Trophoblast cell (in vitro differentiated cells and primary cell): ENCODE measurements around the gene HOXA9.

Experiments used
- DNase-seq, 2 donors: peaks; one replicate each; pipeline ENCODE4 v3.0.0-alpha.2; 2016
- H2AFZ ChIP-seq: 2 replicates; pipeline ENCODE4 v1.6.1; 2013; ENCODE audit warnings: low read length, moderate library complexity, mild to moderate bottlenecking; ENCODE audit not compliant: insufficient read depth, poor library complexity
- H2AK5ac ChIP-seq: 2 replicates; pipeline ENCODE4 v1.6.1; 2013; ENCODE audit warnings: mild to moderate bottlenecking, low read length
- H2BK120ac ChIP-seq: 2 replicates; pipeline ENCODE4 v1.6.1; 2013; ENCODE audit warnings: low read length, mild to moderate bottlenecking, moderate library complexity; ENCODE audit not compliant: insufficient read depth, poor library complexity
- H2BK12ac ChIP-seq: 2 replicates; pipeline ENCODE4 v1.6.1; 2013; ENCODE audit warnings: mild to moderate bottlenecking, low read length, moderate library complexity
- H2BK5ac ChIP-seq: 2 replicates; pipeline ENCODE4 v1.6.1; 2013; ENCODE audit warnings: low read length, low read depth, moderate library complexity, mild to moderate bottlenecking; ENCODE audit not compliant: poor library complexity
- H3K14ac ChIP-seq: 2 replicates; pipeline ENCODE4 v1.6.1; 2013; ENCODE audit warnings: mild to moderate bottlenecking, low read length
- H3K18ac ChIP-seq: 2 replicates; pipeline ENCODE4 v1.6.1; 2013; ENCODE audit warnings: mild to moderate bottlenecking, low read length
- H3K23ac ChIP-seq: 2 replicates; pipeline ENCODE4 v1.6.1; 2013; ENCODE audit warnings: low read length
- H3K27ac ChIP-seq: 2 replicates; pipeline ENCODE4 v1.5.1; 2013; ENCODE audit warnings: low read depth, mild to moderate bottlenecking, inconsistent platforms, low read length, moderate library complexity
- H3K27me3 ChIP-seq: 2 replicates; pipeline ENCODE4 v1.6.1; 2013; ENCODE audit warnings: inconsistent platforms, mild to moderate bottlenecking, low read length, moderate library complexity; ENCODE audit not compliant: insufficient read depth
- H3K36me3 ChIP-seq, 2 experiments: 1 replicate in 1 of 2; 2 replicates in 1 of 2; pipeline ENCODE4 v1.6.1; 2013; ENCODE audit warnings: low read length in 2 of 2, mild to moderate bottlenecking in 2 of 2, moderate library complexity in 1 of 2; ENCODE audit not compliant: insufficient read depth in 2 of 2, control insufficient read depth in 1 of 2
- H3K4ac ChIP-seq: 2 replicates; pipeline ENCODE4 v1.6.1; 2013; ENCODE audit warnings: low read depth, mild to moderate bottlenecking, low read length, moderate library complexity
- H3K4me1 ChIP-seq, 2 experiments: 1 replicate in 1 of 2; 2 replicates in 1 of 2; pipeline ENCODE4 v1.6.1; 2013; ENCODE audit warnings: low read length in 2 of 2, mild to moderate bottlenecking in 2 of 2, moderate library complexity in 1 of 2; ENCODE audit not compliant: insufficient read depth in 2 of 2, control insufficient read depth in 1 of 2
- H3K4me2 ChIP-seq: 2 replicates; pipeline ENCODE4 v1.6.1; 2013; ENCODE audit warnings: inconsistent platforms, mild to moderate bottlenecking, low read length, moderate library complexity
- H3K4me3 ChIP-seq: 2 replicates; pipeline ENCODE4 v1.5.1; 2013; ENCODE audit warnings: mild to moderate bottlenecking, low read depth, low read length, inconsistent platforms
- H3K79me1 ChIP-seq: one replicate; pipeline ENCODE4 v1.6.1; 2013; ENCODE audit warnings: low read length
- H3K79me2 ChIP-seq: 2 replicates; pipeline ENCODE4 v1.6.1; 2013; ENCODE audit warnings: low read length, mild to moderate bottlenecking; ENCODE audit not compliant: control insufficient read depth, insufficient read depth, poor library complexity
- H3K9ac ChIP-seq: 2 replicates; pipeline ENCODE4 v1.6.1; 2013; ENCODE audit warnings: mild to moderate bottlenecking, low read length
- H3K9me3 ChIP-seq: 2 replicates; pipeline ENCODE4 v1.6.1; 2013; ENCODE audit warnings: low read depth, mild to moderate bottlenecking, control low read depth, inconsistent platforms, low read length; ENCODE audit not compliant: insufficient read depth
- H4K12ac ChIP-seq: 2 replicates; pipeline ENCODE4 v1.6.1; 2013; ENCODE audit warnings: low read depth, mild to moderate bottlenecking, low read length, moderate library complexity
- H4K8ac ChIP-seq: 2 replicates; pipeline ENCODE4 v1.6.1; 2013; ENCODE audit warnings: low read depth, mild to moderate bottlenecking, low read length, moderate library complexity
- H4K91ac ChIP-seq: one replicate; pipeline ENCODE4 v1.6.1; 2013; ENCODE audit warnings: low read depth, mild to moderate bottlenecking, low read length, moderate library complexity
- WGBS: extraction: QIAGEN DNeasy Blood & Tissue Kit; methylation state at CpG from one replicate; pipeline ENCODE4 v1.1.7; 2013; ENCODE audit warnings: missing lambda C conversion rate; ENCODE audit not compliant: insufficient read length, insufficient coverage; ENCODE audit errors: extremely low coverage; 5-methylcytosine and 5-hydroxymethylcytosine counted together

The HOXA9 gene

DNA sequence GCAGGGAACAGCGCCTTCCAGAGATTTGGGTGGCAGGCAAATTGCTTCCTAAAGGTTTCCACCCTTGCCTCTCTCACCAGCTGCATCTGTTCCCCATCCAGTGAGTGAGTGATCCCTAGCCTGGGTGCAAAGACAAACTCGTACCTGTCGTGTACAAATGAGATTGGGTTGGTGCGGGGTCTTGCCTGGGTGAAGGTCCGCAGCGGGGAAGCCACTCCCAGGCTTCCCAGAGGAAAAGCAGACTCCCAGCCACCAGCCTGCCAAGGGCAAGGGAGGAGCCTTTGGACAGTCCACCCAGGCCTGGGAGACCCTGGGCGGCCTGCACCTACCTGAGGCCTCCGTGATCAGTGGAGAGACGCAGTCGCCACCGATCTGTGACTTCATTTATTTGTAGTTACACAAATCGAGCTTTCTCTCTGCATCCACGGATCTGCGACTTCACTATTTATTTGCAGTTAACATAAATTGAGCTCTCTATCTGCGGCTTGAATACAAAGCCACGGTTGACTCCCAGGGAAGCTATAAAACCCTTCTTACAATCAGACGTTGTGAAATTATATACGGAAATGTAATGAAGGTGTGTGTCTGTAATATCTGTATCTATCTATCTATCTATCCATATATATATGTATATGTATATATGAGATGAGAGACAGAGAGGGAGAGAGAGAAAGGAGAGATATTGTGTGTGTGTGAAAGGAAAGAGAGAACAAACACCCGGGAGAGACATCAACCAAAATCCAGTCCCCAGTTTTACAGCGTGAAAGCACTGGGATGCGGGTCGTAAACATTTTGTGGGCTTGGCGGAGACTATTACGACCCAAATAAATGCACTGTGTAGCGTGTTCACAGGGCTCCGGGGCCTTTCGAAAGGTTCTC lies 5.8 kb downstream of the HOXA9 start:
- H3K18ac ChIP-seq = no peak overlapping the region
- H3K36me3 ChIP-seq = no peaks in the 10 kb centered on the region
- H3K27ac ChIP-seq = no peak overlapping the region
- H2BK5ac ChIP-seq = no peak overlapping the region
- no peak for DNase-seq
- no peak overlapping the region for H3K14ac ChIP-seq
- no peak overlapping the region for H4K12ac ChIP-seq
- H3K23ac ChIP-seq = no peak overlapping the region
- no peak overlapping the region for H2AK5ac ChIP-seq
- peaks cover 49% of the 10 kb centered on the region for H3K9me3 ChIP-seq
- H2BK120ac ChIP-seq = no peak overlapping the region
- H3K4me2 ChIP-seq = no peak overlapping the region
- H2AFZ ChIP-seq = no peak overlapping the region
- H3K79me1 ChIP-seq = no peaks in the 10 kb centered on the region
- H4K8ac ChIP-seq = no peak overlapping the region
- WGBS = no CpG with 5 or more reads among the region's 27 CpGs
- no peak overlapping the region for H3K4me3 ChIP-seq
- no peak overlapping the region for H2BK12ac ChIP-seq
- peaks cover 4 to 10% of the 10 kb centered on the region in 2 experiments for H3K4me1 ChIP-seq
- no peak overlapping the region for H3K4ac ChIP-seq
- peaks cover 86% of the 10 kb centered on the region for H3K27me3 ChIP-seq
- H3K9ac ChIP-seq = no peak overlapping the region
- H4K91ac ChIP-seq = no peak overlapping the region
- peaks cover 1% of the 10 kb centered on the region for H3K79me2 ChIP-seq

DNA sequence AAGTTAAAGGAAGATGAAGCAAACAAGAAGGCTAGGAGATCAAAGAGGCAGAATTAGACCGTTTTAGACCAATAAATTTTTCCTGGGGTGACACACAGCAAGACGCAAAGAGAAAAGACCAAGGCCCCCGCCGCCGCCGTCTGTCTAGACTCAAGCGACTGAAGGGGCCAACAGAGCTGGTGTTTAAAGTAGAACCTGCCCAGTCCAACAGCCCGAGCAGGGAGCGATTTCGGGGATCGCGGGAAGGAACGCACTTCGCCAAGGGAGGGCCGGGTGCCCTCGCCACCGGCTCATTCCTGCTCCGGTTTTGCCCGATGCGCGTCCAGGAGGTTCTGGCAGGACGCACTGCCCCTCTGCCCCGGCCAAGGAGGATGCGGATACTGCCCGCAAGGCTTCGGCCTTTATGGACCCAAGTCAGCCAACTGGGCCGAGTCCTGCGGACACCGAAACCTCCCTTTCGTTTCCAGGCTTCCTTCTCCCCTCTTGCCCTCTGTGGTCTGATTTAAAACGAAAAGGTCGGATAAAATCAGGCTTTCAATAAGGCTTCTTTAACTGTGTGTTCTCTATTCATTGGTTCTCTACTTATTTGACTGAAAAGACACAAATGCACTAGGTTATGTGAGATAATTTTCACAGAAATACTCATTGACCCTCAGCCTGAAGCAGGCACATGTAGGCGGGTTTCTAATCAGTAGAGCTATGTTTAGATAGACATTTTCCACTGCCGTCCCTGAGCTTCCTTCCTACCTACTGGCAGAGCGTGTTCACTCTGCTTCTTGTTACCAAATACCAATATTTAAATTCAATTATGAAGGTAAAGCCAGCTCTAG lies 6.7 kb downstream of the HOXA9 start:
- Histone ChIP-seq H2AFZ (no peak overlapping the region), H4K12ac (no peak overlapping the region), H3K9ac (no peak overlapping the region), H3K36me3 (no peaks in the 10 kb centered on the region), H3K4me1 (peaks cover 4 to 9% of the 10 kb centered on the region in 2 experiments), H3K27ac (no peak overlapping the region), H4K91ac (no peak overlapping the region), H3K14ac (no peak overlapping the region), H2BK12ac (no peak overlapping the region), H3K23ac (no peak overlapping the region), H3K4me2 (no peak overlapping the region), H3K18ac (no peak overlapping the region), H3K4me3 (no peak overlapping the region), H4K8ac (no peak overlapping the region), H2AK5ac (no peak overlapping the region), H3K9me3 (peaks cover 48% of the 10 kb centered on the region), H3K27me3 (peaks cover 85% of the 10 kb centered on the region), H2BK120ac (no peak overlapping the region), H3K79me2 (peaks cover 1% of the 10 kb centered on the region), H2BK5ac (no peak overlapping the region), H3K4ac (no peak overlapping the region), H3K79me1 (no peaks in the 10 kb centered on the region)
- no CpG with 5 or more reads among the region's 35 CpGs for WGBS
- no peak for DNase-seq

DNA sequence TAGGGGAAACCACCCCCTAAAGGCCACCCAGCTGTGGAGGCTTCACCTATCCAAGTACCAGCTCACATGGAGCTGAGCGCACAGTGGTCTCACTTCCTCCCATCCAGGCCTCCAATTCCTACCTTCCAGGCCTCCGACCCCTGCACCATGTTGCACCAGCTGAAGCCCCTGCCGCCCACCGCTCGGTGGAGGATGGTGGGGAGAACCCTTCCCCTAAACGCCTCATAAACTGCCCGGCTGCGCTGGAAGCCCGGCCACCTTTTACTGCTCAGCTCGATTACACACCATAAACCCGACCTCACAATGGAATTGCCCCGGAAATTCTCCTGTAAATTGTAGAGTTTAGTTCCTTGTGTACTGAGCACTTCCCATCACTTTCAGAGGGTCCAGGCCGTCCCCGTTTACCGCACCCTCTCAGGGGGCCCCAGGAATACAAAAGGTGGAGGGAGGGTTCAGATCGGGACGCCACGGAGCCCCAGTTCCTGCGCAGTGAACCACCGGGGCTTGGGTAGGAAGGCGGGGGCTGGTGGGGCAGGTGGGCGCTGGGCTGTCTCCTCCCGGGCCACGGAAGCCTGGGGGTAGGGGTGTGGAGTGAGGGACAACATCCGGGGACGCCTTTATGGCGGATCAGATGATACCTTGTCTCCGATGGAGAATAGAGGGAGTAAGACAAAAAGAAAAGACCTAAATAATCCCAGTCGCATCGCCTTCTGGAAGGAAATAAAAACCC lies 7.5 kb downstream of the HOXA9 start:
- no peak for DNase-seq
- peaks cover 4 to 9% of the 10 kb centered on the region in 2 experiments for H3K4me1 ChIP-seq

More for the DNA sequence above, 7.5 kb downstream of the HOXA9 start:
- Histone ChIP-seq H3K18ac (no peak overlapping the region), H3K9me3 (peaks cover 50% of the 10 kb centered on the region), H3K14ac (no peak overlapping the region), H2BK12ac (no peak overlapping the region), H2AFZ (no peak overlapping the region), H3K9ac (no peak overlapping the region), H3K4me3 (no peak overlapping the region), H4K12ac (no peak overlapping the region), H4K8ac (no peak overlapping the region), H2BK5ac (no peak overlapping the region), H3K79me1 (no peaks in the 10 kb centered on the region), H3K79me2 (peaks cover 1% of the 10 kb centered on the region), H2BK120ac (no peak overlapping the region), H3K27ac (no peak overlapping the region), H3K4ac (no peak overlapping the region), H4K91ac (no peak overlapping the region), H3K4me2 (no peak overlapping the region), H2AK5ac (no peak overlapping the region), H3K23ac (no peak overlapping the region), H3K36me3 (no peaks in the 10 kb centered on the region), H3K27me3 (peaks cover 88% of the 10 kb centered on the region)
- no CpG with 5 or more reads among the region's 30 CpGs for WGBS
